ENCODE measurements around the gene SLU7. TPM values are rescaled to one million over a fixed set of nuclear protein-coding genes. Genes with fewer than 3 reads are reported as not detected.

Gene SLU7
- total RNA-seq, result 100 to 1,000 TPM in 2 of 4 donors, 10 to 100 TPM in 2; 70.1 to 122 (median 96.3) TPM

DNA sequence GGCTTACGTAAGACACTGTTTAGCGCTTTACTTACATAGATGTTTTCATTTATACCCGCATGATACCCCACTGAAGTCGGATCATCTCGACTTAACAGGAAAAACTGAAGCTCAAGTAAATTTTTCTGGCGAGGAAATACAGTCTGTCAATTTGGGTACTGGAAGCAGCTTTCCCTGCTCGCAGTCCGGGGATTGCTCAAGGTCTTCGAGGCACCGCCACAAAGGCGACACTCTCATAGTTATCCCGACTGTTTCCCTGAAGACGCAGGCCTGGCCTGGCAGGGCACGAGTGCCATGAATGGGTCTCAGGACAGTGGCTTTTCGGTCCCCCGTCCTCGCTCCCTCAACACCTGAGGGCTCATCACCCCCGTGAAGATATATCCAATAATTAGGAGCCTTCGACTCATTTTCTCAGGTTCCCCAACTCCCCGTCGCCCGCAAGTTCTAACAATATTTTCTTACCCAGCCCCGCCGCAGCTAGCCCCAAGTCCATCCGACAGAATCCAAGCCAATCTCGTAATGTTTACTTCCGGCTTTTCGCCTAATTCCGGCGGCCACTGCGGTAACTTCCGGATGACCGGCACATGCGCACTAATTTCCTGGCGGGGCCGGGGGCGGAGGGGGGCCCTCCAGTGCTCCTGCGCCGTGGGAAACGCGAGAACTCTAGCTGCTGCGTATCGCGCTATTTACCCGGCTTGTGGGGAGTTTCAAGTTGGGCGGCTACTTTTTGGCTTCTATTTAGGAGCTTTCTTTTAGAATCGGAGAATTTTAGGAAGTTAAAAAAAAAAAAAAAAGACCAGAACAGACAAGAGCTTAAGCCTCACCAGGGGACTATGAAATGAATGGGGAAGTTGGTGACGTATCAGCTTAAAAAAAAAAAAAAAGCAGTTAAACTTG lies at the start of gene SLU7:
Gene SLU7, minus strand, starts transcription at position 521 of the 897 bp plus-strand sequence. CDS start 3,787 bp downstream, outside the sequence.
- 1% methylated on average over 46 to 48 of the region's 48 CpGs for WGBS, 2 donors
- Histone ChIP-seq H3K27ac (peak within 1 kb of the TSS; percentile 83 to 91 (median 87)), H3K27me3 (no peaks in the 10 kb centered on the region), H3K4me3 (replicated peaks in 1 of 3) (peak within 1 kb of the TSS; percentile 63 to 94 (median 77)), H3K36me3 (peaks cover 5 to 12% of the 10 kb centered on the region in 2 donors), H3K4me1 (peaks cover 30 to 31% of the 10 kb centered on the region in 2 donors), H3K9me3 (no peaks in the 10 kb centered on the region)
- TF ChIP-seq, protein P1, sequence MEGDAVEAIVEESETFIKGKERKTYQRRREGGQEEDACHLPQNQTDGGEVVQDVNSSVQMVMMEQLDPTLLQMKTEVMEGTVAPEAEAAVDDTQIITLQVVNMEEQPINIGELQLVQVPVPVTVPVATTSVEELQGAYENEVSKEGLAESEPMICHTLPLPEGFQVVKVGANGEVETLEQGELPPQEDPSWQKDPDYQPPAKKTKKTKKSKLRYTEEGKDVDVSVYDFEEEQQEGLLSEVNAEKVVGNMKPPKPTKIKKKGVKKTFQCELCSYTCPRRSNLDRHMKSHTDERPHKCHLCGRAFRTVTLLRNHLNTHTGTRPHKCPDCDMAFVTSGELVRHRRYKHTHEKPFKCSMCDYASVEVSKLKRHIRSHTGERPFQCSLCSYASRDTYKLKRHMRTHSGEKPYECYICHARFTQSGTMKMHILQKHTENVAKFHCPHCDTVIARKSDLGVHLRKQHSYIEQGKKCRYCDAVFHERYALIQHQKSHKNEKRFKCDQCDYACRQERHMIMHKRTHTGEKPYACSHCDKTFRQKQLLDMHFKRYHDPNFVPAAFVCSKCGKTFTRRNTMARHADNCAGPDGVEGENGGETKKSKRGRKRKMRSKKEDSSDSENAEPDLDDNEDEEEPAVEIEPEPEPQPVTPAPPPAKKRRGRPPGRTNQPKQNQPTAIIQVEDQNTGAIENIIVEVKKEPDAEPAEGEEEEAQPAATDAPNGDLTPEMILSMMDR (IDR thresholded peaks at IDR 0.05), result no peak
- peak in 1 of 2 donors; percentile 79 for TF ChIP-seq POLR2A (IDR thresholded peaks at IDR 0.05)
- DNase-seq, result peak; percentile 94 to 96
- intact Hi-C loops (cut with DNase I), result no loop called here

DNA sequence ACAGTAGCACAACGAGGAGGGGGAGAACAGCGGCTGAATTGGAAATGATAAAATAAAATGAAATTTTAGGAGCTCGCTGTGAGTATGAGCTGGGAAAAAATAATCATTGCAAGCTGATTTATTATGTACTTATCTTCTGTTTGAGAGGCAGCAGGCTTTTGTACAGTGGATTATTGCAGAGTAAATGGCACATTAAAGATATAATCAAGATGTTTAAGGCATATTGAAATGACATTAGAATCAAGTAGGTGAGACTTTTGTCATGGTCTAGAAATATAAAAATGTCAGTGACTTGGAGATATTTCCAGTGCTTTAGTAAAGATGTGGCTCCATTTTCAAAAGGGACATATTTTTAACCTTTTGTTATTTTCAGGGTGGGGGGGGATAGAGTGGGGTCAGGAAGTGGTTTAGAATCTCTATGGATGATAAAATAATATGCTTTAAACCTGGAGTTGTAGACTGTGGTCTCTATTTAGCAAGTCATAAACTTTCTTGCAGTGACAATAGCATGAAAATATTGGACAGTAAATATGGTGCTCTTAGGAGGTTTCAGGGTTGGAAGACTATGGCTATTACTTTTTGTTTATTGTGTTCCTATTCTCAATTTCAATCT lies 49.6 kb upstream of the SLU7 start:
- TF ChIP-seq POLR2A (IDR thresholded peaks at IDR 0.05), result no peak
- TF ChIP-seq, protein P1 (IDR thresholded peaks at IDR 0.05), result no peak
- H3K27ac ChIP-seq, result peak overlapping the region in 1 of 3 donors; percentile 69
- H3K9me3 ChIP-seq, result no peaks in the 10 kb centered on the region
- no peaks in the 10 kb centered on the region for H3K27me3 ChIP-seq
- peaks cover 13 to 28% of the 10 kb centered on the region in 2 donors for H3K4me1 ChIP-seq
- intact Hi-C loops (cut with DNase I), result no loop called here
- H3K4me3 ChIP-seq (replicated peaks in 1 of 3), result no peak overlapping the region
- WGBS, 2 donors, result 52 to 72% methylated on average over 3 of the region's 3 CpGs
- no peaks in the 10 kb centered on the region for H3K36me3 ChIP-seq
- DNase-seq, result no peak

DNA sequence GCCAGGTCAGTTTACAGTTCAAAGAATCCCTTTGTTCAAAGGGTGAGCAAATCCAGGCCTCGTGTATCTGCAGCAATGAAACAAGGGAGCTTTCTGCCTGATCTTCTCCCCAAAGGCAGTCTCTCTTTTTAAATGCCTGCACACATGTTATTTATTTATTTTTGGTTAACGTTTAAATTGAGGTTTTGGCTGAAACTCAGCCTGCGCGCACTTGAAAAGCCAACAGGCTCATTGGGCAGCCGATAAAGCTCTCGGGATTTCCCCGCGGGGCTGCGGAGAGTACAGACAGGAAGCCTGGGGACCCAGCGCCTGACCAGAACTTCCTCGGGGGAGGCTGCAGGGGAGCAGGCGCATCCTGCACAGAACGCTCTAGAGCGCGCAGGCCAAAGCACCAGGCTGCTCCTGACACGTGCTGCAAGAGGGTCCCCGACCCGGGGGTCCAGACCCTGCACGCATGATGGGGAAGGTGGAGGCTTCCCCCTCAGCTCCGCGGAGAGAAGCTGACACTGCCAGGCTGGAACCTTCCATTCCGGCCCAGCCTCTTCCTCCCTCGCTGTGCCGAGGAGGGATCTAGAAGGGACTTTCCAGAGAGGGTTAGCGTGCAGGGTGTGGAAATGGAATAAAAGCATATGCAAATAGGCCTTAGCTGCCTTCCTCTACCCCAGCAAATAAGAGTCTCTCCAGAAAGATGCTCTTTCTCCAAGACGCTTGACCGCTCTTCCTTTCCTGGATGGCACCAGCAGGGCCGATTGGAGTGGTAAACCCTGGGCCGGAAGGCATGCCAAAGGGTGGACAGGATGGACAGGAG lies 48.9 kb upstream of the SLU7 start:
- Histone ChIP-seq H3K27me3 (no peaks in the 10 kb centered on the region), H3K27ac (peak overlapping the region in 1 of 3 donors; percentile 69), H3K9me3 (no peaks in the 10 kb centered on the region), H3K36me3 (no peaks in the 10 kb centered on the region), H3K4me3 (replicated peaks in 1 of 3) (no peak overlapping the region), H3K4me1 (peaks cover 13 to 28% of the 10 kb centered on the region in 2 donors)
- DNase-seq, result peak; percentile 57 to 61
- WGBS, 2 donors, result 30 to 40% methylated on average over 25 to 29 of the region's 29 CpGs
- TF ChIP-seq POLR2A (IDR thresholded peaks at IDR 0.05), result no peak
- TF ChIP-seq, protein P1 (IDR thresholded peaks at IDR 0.05), result no peak
- intact Hi-C loops (cut with DNase I), result no loop called here

GRCh38 chr5:160466889-160467554 lies 48.1 kb upstream of the SLU7 start:
- no peak for TF ChIP-seq POLR2A (IDR thresholded peaks at IDR 0.05)
- TF ChIP-seq, protein P1 (IDR thresholded peaks at IDR 0.05), result no peak
- peak overlapping the region in 1 of 3 donors; percentile 69 for H3K27ac ChIP-seq
- H3K4me3 ChIP-seq (replicated peaks in 1 of 3), result no peak overlapping the region
- no peaks in the 10 kb centered on the region for H3K36me3 ChIP-seq
- no peaks in the 10 kb centered on the region for H3K27me3 ChIP-seq
- 71 to 77% methylated on average over 9 of the region's 9 CpGs for WGBS, 2 donors
- H3K9me3 ChIP-seq, result no peaks in the 10 kb centered on the region
- H3K4me1 ChIP-seq, result peaks cover 13 to 27% of the 10 kb centered on the region in 2 donors
- intact Hi-C loops (cut with DNase I), result no loop called here
- no peak for DNase-seq
